HG03135 (cell line): Measurements from ENCODE around the gene SPATS1.
"Not testable (repeated sequence)": the region's sequence is repeated elsewhere in the genome, so short reads cannot be mapped to it uniquely, and the experiment has no call there.

Experiments used
- ATAC-seq: cut with Tn5 transposase; IDR thresholded peaks from one replicate; pipeline ENCODE4 v1.9.1; 2021; ENCODE audit warnings: mild to moderate bottlenecking, moderate library complexity; ENCODE audit not compliant: unreplicated experiment

The SPATS1 gene

GRCh38 chr6:44311304-44311703 lies 31.1 kb upstream of the SPATS1 start:
- ATAC-seq = no peak

- no peak for ATAC-seq
These were observed 30.7 kb upstream of the SPATS1 start for GRCh38 chr6:44311767-44312166.

- peak; percentile 87 for ATAC-seq
These were observed 29.3 kb upstream of the SPATS1 start, which contains the start of gene AARS2 for GRCh38 chr6:44312901-44313788. TSS of gene AARS2 (minus strand) at chr6:44313347. CDS start at chr6:44313323, 24 bp downstream.

GRCh38 chr6:44314657-44315056 lies 27.8 kb upstream of the SPATS1 start:
- not testable (repeated sequence) for ATAC-seq

- ATAC-seq = no peak
These were observed 26.9 kb upstream of the SPATS1 start for GRCh38 chr6:44315516-44315915.

GRCh38 chr6:44315951-44316350 lies 26.5 kb upstream of the SPATS1 start:
- no peak for ATAC-seq

GRCh38 chr6:44316481-44316880 lies 26.0 kb upstream of the SPATS1 start:
- ATAC-seq = no peak

GRCh38 chr6:44317136-44317631 lies 25.3 kb upstream of the SPATS1 start:
- not testable (repeated sequence) for ATAC-seq

- ATAC-seq = no peak
These were observed 21.2 kb upstream of the SPATS1 start for GRCh38 chr6:44321210-44321609.

GRCh38 chr6:44327096-44327495 lies 15.4 kb upstream of the SPATS1 start:
- ATAC-seq = no peak

GRCh38 chr6:44327760-44328159 lies 14.7 kb upstream of the SPATS1 start:
- no peak for ATAC-seq

- not testable (repeated sequence) for ATAC-seq
These were observed 14.2 kb upstream of the SPATS1 start for GRCh38 chr6:44328203-44328602.

- no peak for ATAC-seq
These were observed 12.6 kb upstream of the SPATS1 start for GRCh38 chr6:44329858-44330257.

- no peak for ATAC-seq
These were observed 9.9 kb upstream of the SPATS1 start for GRCh38 chr6:44332585-44332984.

- ATAC-seq = no peak
These were observed 9.1 kb upstream of the SPATS1 start for GRCh38 chr6:44333273-44333919.

- ATAC-seq = no peak
These were observed 8.5 kb upstream of the SPATS1 start for GRCh38 chr6:44333942-44334341.

GRCh38 chr6:44335631-44336030 lies 6.8 kb upstream of the SPATS1 start:
- no peak for ATAC-seq

GRCh38 chr6:44338228-44339122 lies 4.0 kb upstream of the SPATS1 start:
- ATAC-seq = peak; percentile 70

- no peak for ATAC-seq
These were observed 3.1 kb upstream of the SPATS1 start for GRCh38 chr6:44339301-44339700.

GRCh38 chr6:44339763-44340625 lies 2.5 kb upstream of the SPATS1 start:
- no peak for ATAC-seq
